GM10266 (cell line): ENCODE results near the gene ZBTB20.

ENCODE experiments used
- DNase-seq: peaks from one replicate; pipeline ENCODE4 v3.0.0; 2012; ENCODE audit errors: extremely low spot score
- CTCF ChIP-seq: IDR thresholded peaks from 2 replicates; pipeline ENCODE4 v1.5.1; 2012; ENCODE audit warnings: mild to moderate bottlenecking, low read depth; ENCODE audit not compliant: control insufficient read depth, insufficient read depth; ENCODE audit errors: missing control alignments

ZBTB20 gene

GRCh38 chr3:114539525-114539924 lies 607.6 kb downstream of the ZBTB20 start:
- no peak for DNase-seq

GRCh38 chr3:114538211-114538610 lies 608.9 kb downstream of the ZBTB20 start:
- DNase-seq: no peak
- TF ChIP-seq CTCF: no peak

More at GRCh38 chr3:114539525-114539924, 607.6 kb downstream of the ZBTB20 start:
- no peak for TF ChIP-seq CTCF

- no peak for TF ChIP-seq CTCF
- DNase-seq: no peak
Observed at GRCh38 chr3:114528517-114528916, 618.6 kb downstream of the ZBTB20 start.

DNA sequence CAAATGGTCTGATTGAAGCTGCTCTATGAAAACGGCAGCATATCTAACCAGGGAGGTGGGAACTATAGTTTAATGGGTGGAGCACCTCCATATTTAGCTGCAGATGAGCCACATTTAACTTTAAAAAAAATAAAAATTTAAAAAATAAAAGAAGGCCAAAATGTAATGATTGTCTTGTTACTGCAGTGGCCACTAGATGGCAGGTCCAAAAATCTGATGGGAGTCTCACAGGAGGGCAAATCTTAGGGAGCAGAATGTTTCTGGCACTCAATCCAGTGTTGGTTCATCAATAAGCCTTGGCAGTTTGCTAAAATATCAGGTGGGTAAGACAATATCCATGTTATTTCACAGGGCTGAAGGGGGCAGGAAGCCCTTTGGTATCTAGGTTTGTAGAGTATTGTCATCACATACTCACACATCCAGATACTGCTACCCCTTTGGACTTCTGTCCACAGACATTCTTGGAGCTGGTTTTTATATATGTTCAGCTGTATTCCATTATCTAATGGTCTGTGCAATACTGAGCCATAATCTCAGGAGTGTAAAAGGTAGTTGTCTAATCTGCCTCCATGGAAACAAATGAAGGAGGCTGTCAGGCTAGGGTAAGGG lies 619.9 kb downstream of the ZBTB20 start:
- TF ChIP-seq CTCF: peak; percentile 35
- no peak for DNase-seq

- DNase-seq: no peak
- no peak for TF ChIP-seq CTCF
Observed at GRCh38 chr3:114525278-114525677, 621.8 kb downstream of the ZBTB20 start.

DNA sequence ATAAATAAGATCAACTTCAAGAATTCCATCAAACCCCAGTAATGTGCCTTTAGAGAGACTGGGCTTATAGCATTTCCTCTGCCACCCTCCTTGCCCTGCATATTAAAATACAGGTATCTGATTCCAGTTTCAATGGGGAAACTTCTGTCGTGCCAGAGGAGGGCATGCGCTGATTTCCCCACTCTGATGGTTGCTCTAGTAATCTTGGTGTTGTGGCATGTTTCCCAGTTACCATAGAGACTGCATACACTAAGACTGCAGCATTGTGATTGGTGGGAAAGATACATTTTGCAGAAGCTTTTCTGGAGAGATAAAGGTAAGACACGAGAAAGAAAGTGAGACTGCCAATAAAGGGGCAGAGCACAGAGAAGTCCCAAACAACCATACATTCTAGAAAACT lies 627.7 kb downstream of the ZBTB20 start:
- TF ChIP-seq CTCF: no peak

GRCh38 chr3:114518206-114518808 lies 628.8 kb downstream of the ZBTB20 start:
- no peak for DNase-seq
- no peak for TF ChIP-seq CTCF

More for the DNA sequence above, 627.7 kb downstream of the ZBTB20 start:
- peak; percentile 12 for DNase-seq
